Panc1 (cell line): ENCODE results near the gene LMF1. TPM values are rescaled to one million over a fixed set of nuclear protein-coding genes. Genes with fewer than 3 reads are reported as not detected.
"Not testable (repeated sequence)": the region's sequence is repeated elsewhere in the genome, so short reads cannot be mapped to it uniquely, and the experiment has no call there.

Experiments used
- ATAC-seq: fragments of 200-7000 bp; cut with Tn5 transposase; 2 replicates; pipeline ENCODE4 v1.9.1; 2020; ENCODE audit warnings: mild to moderate bottlenecking, moderate library complexity
- BruUV-seq: library from RNA; stranded (reverse); fragments of 400-500 nt; replicated peaks from 2 replicates; lab custom pipeline; 2021; lab: Mats Ljungman, UMichigan
- CTCF ChIA-PET: fragments of 300-600 bp; sonication (Branson Sonifier 250); formaldehyde crosslinking; loops from one replicate; lab custom pipeline; 2022; ENCODE audit warnings: antibody characterized with exemption; lab: Charles Lee
- POLR2A ChIA-PET: fragments of 300-600 bp; sonication (Branson Sonifier 250); formaldehyde crosslinking; loops from one replicate; lab custom pipeline; 2022; ENCODE audit warnings: antibody characterized with exemption; lab: Charles Lee
- DNase-seq: peaks from one replicate; pipeline ENCODE4 v3.0.0-alpha.2; 2010; ENCODE audit warnings: low read depth, low spot score
- H3K27ac ChIP-seq: 2 replicates; pipeline ENCODE4 v1.5.1; 2011; ENCODE audit warnings: mild to moderate bottlenecking, low read length, inconsistent platforms
- H3K27me3 ChIP-seq: fragments of 200-500 bp; sonication (Bioruptor generic); 2 replicates; pipeline ENCODE4 v1.6.0; 2014; ENCODE audit warnings: low read length, inconsistent platforms; ENCODE audit not compliant: control insufficient read depth, insufficient read depth
- H3K36me3 ChIP-seq: fragments of 200-500 bp; sonication (Bioruptor generic); 2 replicates; pipeline ENCODE4 v1.5.1; 2014; ENCODE audit warnings: inconsistent platforms, mild to moderate bottlenecking, low read length, moderate library complexity; ENCODE audit not compliant: control insufficient read depth, insufficient read depth
- H3K4me1 ChIP-seq: 2 replicates; pipeline ENCODE4 v1.5.1; 2011; ENCODE audit warnings: inconsistent platforms, mild to moderate bottlenecking, low read length, moderate library complexity; ENCODE audit not compliant: control insufficient read depth, insufficient read depth
- H3K4me3 ChIP-seq, 2 experiments: 2 replicates each; pipeline ENCODE4 v1.5.1; 2011 to 2012; ENCODE audit warnings: low read depth in 2 of 2, low read length in 2 of 2, mild to moderate bottlenecking in 2 of 2, inconsistent platforms in 1 of 2, moderate library complexity in 1 of 2
- H3K9me3 ChIP-seq: fragments of 200-500 bp; sonication (Bioruptor generic); 2 replicates; pipeline ENCODE4 v1.5.1; 2014; ENCODE audit warnings: low read depth, mild to moderate bottlenecking, inconsistent platforms, low read length, moderate library complexity; ENCODE audit not compliant: control insufficient read depth, insufficient read depth
- CTCF ChIP-seq: fragments of 450-650 bp; IDR thresholded peaks from 2 replicates; pipeline ENCODE4 v1.5.1; 2017; ENCODE audit warnings: mild to moderate bottlenecking
- POLR2AphosphoS5 ChIP-seq: IDR thresholded peaks from 2 replicates; pipeline ENCODE4 v1.6.1; 2012; ENCODE audit warnings: mild to moderate bottlenecking, low read depth, low read length, moderate library complexity
- REST ChIP-seq, 2 experiments: IDR thresholded peaks; 2 replicates each; pipeline ENCODE4 v1.6.1; 2011 to 2012; ENCODE audit warnings: low read depth in 2 of 2, control low read depth in 1 of 2, low read length in 1 of 2, mild to moderate bottlenecking in 1 of 2, moderate library complexity in 1 of 2; ENCODE audit not compliant: insufficient read depth in 1 of 2
- SIN3A ChIP-seq: IDR thresholded peaks from 2 replicates; pipeline ENCODE4 v1.6.1; 2012; ENCODE audit warnings: low read depth, mild to moderate bottlenecking, low read length, moderate library complexity, borderline replicate concordance; ENCODE audit not compliant: insufficient read depth
- TCF7L2 ChIP-seq: IDR thresholded peaks from 2 replicates; pipeline ENCODE4 v1.6.1; 2011; ENCODE audit warnings: mild to moderate bottlenecking, low read depth, low read length, inconsistent platforms
- in situ Hi-C: cut with HindIII; loops from 2 replicates; pipeline ENCODE4 v1.10.0; 2016; ENCODE audit warnings: low sequenced_read_pairs, low pct_unique_long_range_greater_than_20kb
- intact Hi-C: fragments of 100-400 bp; cut with micrococcal nuclease; formaldehyde crosslinking; loops from one replicate; pipeline ENCODE4 v1.10.0; 2022; ENCODE audit not compliant: unreplicated experiment
- total RNA-seq: library from RNA; stranded (reverse); gene quantifications from one replicate; pipeline ENCODE4 v1.2.1, GENCODE V29; 2021; ENCODE audit not compliant: unreplicated experiment

Gene LMF1
- total RNA-seq, 1 experiment from 2014 or later = 24.3 TPM

GRCh38 chr16:890217-890616, 80.6 kb downstream of the LMF1 start:
- POLR2A ChIA-PET = no interaction called here
- CTCF ChIA-PET = no interaction called here
- Histone ChIP-seq H3K27ac (no peak overlapping the region), H3K9me3 (no peaks in the 10 kb centered on the region), H3K4me1 (no peaks in the 10 kb centered on the region), H3K4me3 (no peak overlapping the region), H3K36me3 (no peaks in the 10 kb centered on the region), H3K27me3 (no peaks in the 10 kb centered on the region)
- BruUV-seq = no TSS peak
- TF ChIP-seq CTCF = no peak
- TF ChIP-seq SIN3A = no peak
- TF ChIP-seq POLR2AphosphoS5 = no peak
- TF ChIP-seq TCF7L2 = no peak
- no peak for TF ChIP-seq REST (IDR thresholded peaks at IDR 0.05; ENCODE audit: insufficient read depth in 1 of 2, low read depth in 2 of 2, low read length in 1 of 2)
- in situ Hi-C loops = no loop called here
- intact Hi-C loops = no loop called here
- DNase-seq (no peak), ATAC-seq (no peak)

DNA sequence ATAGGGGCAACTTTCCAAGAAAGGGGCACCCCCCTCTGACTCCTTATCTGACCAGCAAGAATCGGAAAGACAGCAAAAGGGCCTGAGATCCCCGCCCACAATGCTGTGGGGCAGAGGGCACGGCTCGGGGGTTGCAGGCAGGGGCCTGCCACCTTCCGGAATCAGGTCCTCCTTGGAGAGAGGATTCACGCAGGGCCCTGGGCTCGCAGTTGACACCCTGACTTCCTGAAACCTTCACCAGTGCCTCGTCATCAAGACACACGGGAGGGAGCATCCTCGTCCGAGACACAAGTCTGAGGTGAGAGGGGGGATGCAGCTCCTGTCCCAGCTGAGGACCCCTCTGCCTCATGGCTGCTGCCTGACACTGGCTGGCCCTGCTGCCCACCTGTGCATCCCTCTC, 81.2 kb downstream of the LMF1 start:
- in situ Hi-C loops = no loop called here

GRCh38 chr16:888901-889570, 81.7 kb downstream of the LMF1 start:
- DNase-seq (no peak), ATAC-seq (no peak)
- Histone ChIP-seq H3K4me1 (no peaks in the 10 kb centered on the region), H3K9me3 (peaks cover 1% of the 10 kb centered on the region; the same call in 1 of the 2 replicates), H3K27ac (no peak overlapping the region), H3K36me3 (no peaks in the 10 kb centered on the region), H3K4me3 (no peak overlapping the region), H3K27me3 (no peaks in the 10 kb centered on the region)
- in situ Hi-C loops = no loop called here
- BruUV-seq = no TSS peak
- intact Hi-C loops = no loop called here
- ChIA-PET CTCF (interaction anchor here (0.6 kb wide), 1 partner anchor 161 kb away, joined by 3 read pairs; no protein-coding TSS in a partner anchor), POLR2A (no interaction called here)
- TF ChIP-seq CTCF = no peak
- no peak for TF ChIP-seq POLR2AphosphoS5

More for the DNA sequence above, 81.2 kb downstream of the LMF1 start:
- Histone ChIP-seq H3K27ac (no peak overlapping the region), H3K9me3 (no peaks in the 10 kb centered on the region), H3K36me3 (no peaks in the 10 kb centered on the region), H3K27me3 (no peaks in the 10 kb centered on the region), H3K4me3 (no peak overlapping the region), H3K4me1 (no peaks in the 10 kb centered on the region)
- ChIA-PET POLR2A (no interaction called here), CTCF (interaction anchor here (0.6 kb wide), 1 partner anchor 160 kb away, joined by 3 read pairs; no protein-coding TSS in a partner anchor)
- DNase-seq (no peak), ATAC-seq (no peak)
- intact Hi-C loops = no loop called here
- no TSS peak for BruUV-seq
- TF ChIP-seq TCF7L2 (no peak), POLR2AphosphoS5 (no peak)

DNA sequence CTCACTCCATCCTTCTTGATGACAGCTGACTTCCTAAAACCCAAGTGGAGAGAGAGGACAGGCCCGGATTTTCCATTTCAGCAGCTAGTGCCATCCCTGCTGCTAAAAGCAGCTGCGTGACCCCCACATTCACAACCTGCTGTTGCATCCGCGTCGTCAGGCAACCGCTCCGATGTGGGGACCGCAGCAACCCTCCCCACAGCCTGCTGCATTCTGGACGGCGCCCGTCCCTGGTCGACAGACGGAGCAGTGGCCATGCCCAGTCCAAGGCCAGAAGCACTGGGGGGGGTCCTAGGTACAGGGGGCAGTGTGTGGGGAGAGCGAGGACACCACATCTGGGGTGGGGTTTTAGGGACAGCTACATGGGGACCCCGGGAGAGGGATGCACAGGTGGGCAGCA, 82.3 kb downstream of the LMF1 start:
- DNase-seq, intact Hi-C loops, H3K9me3 ChIP-seq, ATAC-seq, CTCF ChIA-PET, H3K27ac ChIP-seq, BruUV-seq, H3K36me3 ChIP-seq, H3K4me3 ChIP-seq, in situ Hi-C loops, POLR2A ChIA-PET, H3K4me1 ChIP-seq, H3K27me3 ChIP-seq: not testable (repeated sequence)
